Skeletal muscle satellite cell (primary cell): ENCODE measurements around the gene DNAAF5.
"Not testable (repeated sequence)": the region's sequence is repeated elsewhere in the genome, so short reads cannot be mapped to it uniquely, and the experiment has no call there.

Experiments used
- H3K27me3 ChIP-seq: 2 replicates; pipeline ENCODE4 v1.7.0; 2013; ENCODE audit warnings: low read length; ENCODE audit not compliant: control insufficient read depth, insufficient read depth
- H3K36me3 ChIP-seq: 2 replicates; pipeline ENCODE4 v1.7.0; 2013; ENCODE audit warnings: mild to moderate bottlenecking, control low read depth, low read length; ENCODE audit not compliant: insufficient read depth
- H3K4me1 ChIP-seq: 2 replicates; pipeline ENCODE4 v1.7.0; 2013; ENCODE audit warnings: low read length; ENCODE audit not compliant: control insufficient read depth, insufficient read depth
- H3K4me2 ChIP-seq: 2 replicates; pipeline ENCODE4 v1.7.0; 2013; ENCODE audit warnings: mild to moderate bottlenecking, low read length
- H3K4me3 ChIP-seq: 2 replicates; pipeline ENCODE4 v1.7.0; 2013; ENCODE audit warnings: low read length
- H3K9ac ChIP-seq: 2 replicates; pipeline ENCODE4 v1.7.0; 2013; ENCODE audit warnings: mild to moderate bottlenecking, low read depth, low read length, moderate library complexity
- H3K9me3 ChIP-seq: replicated peaks from 2 replicates; pipeline ENCODE4 v1.7.0; 2013; ENCODE audit warnings: mild to moderate bottlenecking, control low read depth, low read length

The DNAAF5 gene

DNA sequence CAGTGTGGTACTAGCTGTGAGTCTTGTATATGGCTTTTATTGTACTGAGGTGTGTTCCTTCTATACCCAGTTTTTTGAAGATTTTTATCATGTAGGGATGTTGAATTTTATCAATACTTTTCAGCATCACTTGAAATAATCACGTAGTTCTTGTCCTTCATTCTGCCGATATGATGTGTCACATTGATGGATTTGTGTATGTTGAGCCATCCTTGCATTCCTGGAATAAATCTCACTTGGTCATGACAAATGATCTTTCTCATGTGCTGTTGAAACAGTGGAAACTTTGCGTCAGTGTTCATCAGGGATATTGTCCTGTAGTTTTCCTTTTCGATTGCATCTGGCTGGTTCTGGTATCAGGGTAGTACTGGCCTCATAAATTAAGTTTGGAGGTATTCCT is 7.7 kb downstream of the DNAAF5 start:
- Histone ChIP-seq H3K36me3 (peaks cover 18% of the 10 kb centered on the region), H3K9ac (no peak overlapping the region)

DNA sequence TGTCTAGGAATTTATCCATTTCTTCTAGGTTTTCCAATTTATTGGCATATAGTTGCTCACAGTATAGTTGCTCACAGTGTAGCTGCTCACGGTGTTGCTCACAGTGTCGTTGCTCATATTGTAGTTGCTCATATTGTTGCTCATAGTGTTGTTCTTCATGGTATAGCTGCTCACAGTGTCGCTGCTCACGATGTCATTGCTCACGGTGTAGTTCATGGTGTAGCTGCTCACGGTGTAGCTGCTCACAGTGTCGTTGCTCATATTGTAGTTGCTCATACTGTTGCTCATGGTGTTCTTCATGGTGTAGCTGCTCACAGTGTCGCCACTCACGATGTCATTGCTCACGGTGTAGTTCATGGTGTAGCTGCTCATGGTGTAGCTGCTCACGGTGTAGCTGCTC is 8.3 kb downstream of the DNAAF5 start:
- H3K4me2 ChIP-seq = no peak overlapping the region
- no peaks in the 10 kb centered on the region for H3K27me3 ChIP-seq
- peaks cover 15% of the 10 kb centered on the region for H3K4me1 ChIP-seq
- H3K9ac ChIP-seq = no peak overlapping the region
- peaks cover 8% of the 10 kb centered on the region for H3K9me3 ChIP-seq
- H3K36me3 ChIP-seq = peaks cover 15% of the 10 kb centered on the region
- H3K4me3 ChIP-seq = no peak overlapping the region

More for the DNA sequence above, 7.7 kb downstream of the DNAAF5 start:
- H3K4me2 ChIP-seq = no peak overlapping the region
- peaks cover 8% of the 10 kb centered on the region for H3K9me3 ChIP-seq
- peaks cover 15% of the 10 kb centered on the region for H3K4me1 ChIP-seq
- H3K4me3 ChIP-seq = no peak overlapping the region
- H3K27me3 ChIP-seq = no peaks in the 10 kb centered on the region

DNA sequence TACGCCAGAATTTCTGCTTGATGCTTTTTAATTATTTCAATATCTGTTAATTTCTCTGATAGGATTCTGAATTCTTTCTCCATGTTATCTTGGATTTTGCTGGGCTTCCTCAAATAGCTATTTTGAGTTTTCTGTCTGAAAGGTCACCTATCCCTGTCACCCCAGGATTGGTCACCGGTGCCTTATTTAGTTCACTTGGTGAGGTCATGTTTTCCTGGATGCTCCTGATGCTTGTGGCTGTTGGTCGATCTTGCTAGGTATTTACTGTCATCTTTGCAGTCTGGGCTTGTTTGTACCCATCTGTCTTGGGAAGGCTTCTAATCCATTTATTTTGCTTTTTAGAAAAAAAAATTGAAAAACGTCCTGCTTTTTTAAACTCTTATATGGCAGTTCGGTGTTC is 11.7 kb downstream of the DNAAF5 start:
- Histone ChIP-seq H3K4me3 (no peak overlapping the region), H3K4me1 (no peaks in the 10 kb centered on the region), H3K36me3 (peaks cover 25% of the 10 kb centered on the region), H3K4me2 (no peak overlapping the region), H3K9me3 (peaks cover 8% of the 10 kb centered on the region), H3K27me3 (no peaks in the 10 kb centered on the region), H3K9ac (no peak overlapping the region)

DNA sequence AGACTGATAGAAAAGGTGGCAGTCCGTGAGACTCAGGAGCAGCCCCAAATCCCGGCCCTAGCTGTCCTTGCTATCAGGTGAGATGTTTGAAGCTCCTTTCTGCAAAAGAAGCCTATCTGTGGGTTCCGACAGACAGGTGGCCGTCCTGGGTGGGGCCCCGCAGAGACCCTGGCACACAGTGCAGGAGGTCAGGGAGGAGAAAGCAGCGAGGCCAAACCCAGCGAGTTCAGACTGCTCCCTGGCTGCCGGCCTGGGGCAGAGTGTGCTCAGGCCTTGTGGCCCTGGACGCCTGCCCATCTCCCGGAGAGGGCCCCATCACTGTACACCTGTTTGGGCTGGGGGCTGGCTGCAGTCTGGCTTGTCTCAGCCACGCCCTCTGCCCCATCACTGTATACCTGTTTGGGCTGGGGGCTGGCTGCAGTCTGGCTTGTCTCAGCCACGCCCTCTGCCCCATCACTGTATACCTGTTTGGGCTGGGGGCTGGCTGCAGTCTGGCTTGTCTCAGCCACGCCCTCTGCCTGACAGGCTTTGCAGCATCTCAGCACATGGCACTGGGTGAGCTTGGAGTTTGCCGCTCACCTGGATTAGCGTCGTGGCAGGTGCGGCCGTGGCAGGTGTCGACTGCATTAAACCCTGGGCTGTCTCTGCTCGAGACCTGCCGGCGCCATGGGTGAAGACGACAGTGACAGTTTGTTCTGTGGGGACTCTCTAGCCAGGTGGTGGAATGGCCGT is 12.4 kb downstream of the DNAAF5 start:
- H3K4me3 ChIP-seq = no peak overlapping the region
- H3K4me2 ChIP-seq = no peak overlapping the region
- peaks cover 8% of the 10 kb centered on the region for H3K9me3 ChIP-seq
- no peak overlapping the region for H3K9ac ChIP-seq
- no peaks in the 10 kb centered on the region for H3K27me3 ChIP-seq
- no peaks in the 10 kb centered on the region for H3K4me1 ChIP-seq
- H3K36me3 ChIP-seq = peaks cover 25% of the 10 kb centered on the region

DNA sequence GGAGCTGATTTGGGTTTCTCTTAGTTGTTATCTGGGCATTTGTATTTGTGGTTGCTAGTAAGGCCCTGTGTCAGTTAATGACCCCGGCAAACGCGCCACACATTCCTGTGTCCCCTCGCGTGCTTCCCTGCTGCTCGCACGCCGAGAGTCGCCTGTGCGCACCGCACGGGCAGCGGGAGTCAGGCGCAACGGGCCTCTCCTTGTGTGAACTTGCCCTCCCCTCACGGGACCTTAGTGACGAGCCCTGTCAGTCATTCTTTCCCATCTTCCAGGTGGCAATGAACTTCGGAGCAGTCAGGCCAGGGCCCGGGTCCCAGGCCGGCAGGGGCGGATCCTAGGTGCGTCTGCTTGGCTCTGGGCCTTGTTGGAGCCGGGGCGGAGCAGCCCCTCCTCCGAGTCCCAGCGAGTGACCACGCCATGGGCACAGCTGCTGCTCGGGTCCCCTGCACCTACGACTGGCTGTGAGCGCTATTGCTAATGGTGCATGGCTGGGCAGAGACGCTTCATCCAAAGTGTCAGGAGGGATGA is 13.0 kb downstream of the DNAAF5 start:
- H3K9ac ChIP-seq = no peak overlapping the region
- no peaks in the 10 kb centered on the region for H3K27me3 ChIP-seq
- H3K36me3 ChIP-seq = peaks cover 20% of the 10 kb centered on the region
- no peak overlapping the region for H3K4me2 ChIP-seq
- peaks cover 2% of the 10 kb centered on the region for H3K9me3 ChIP-seq
- H3K4me3 ChIP-seq = no peak overlapping the region
- no peaks in the 10 kb centered on the region for H3K4me1 ChIP-seq

DNA sequence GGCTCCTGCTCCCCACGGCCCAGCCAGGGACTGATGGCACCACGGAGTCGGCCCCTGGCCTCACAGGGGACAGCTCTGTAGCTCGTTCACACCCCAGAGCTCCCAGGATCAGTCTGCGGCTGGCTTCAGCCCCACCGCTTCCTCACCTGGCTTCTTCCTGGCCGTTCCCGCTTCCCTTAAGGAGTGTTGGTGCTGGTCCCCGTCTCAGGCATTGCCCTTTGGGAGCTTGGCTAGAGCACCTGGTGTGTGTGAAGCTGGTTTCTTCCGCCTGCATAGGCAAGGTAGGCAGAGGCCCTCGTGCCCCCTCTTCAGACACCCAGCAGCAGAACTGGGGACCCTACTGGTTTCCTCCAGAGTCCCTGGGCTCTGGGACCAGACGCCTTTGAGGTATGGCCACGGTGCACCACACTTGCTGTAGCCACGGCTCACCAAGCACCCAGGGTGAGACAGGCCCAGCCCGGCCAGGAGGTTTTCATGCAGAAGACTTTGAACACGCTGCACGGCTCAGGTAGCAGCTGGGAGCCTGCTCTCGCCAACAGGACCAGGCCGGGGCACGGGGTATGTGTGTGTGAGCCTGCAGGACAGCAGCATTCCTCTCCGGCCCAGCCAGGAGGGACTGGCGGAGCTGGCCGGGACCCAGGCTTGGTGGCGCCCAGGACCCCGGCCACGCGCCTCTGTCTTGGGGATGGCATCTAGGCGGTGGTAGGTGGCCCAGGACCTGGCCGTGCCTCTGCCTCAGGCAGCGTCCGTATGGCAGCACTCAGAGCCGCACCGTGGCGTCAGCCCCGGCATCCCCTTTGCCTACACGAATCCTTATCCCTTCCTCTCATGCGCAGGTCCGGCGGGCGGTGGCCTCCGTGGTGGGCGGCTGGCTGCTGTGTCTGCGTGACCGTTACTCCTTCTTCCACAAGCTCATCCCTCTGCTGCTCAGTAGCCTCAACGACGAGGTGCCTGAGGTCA is 13.8 kb downstream of the DNAAF5 start:
- no peak overlapping the region for H3K4me3 ChIP-seq
- no peaks in the 10 kb centered on the region for H3K9me3 ChIP-seq
- H3K9ac ChIP-seq = no peak overlapping the region
- H3K36me3 ChIP-seq = peaks cover 25% of the 10 kb centered on the region
- H3K4me2 ChIP-seq = no peak overlapping the region
- no peaks in the 10 kb centered on the region for H3K4me1 ChIP-seq
- no peaks in the 10 kb centered on the region for H3K27me3 ChIP-seq

DNA sequence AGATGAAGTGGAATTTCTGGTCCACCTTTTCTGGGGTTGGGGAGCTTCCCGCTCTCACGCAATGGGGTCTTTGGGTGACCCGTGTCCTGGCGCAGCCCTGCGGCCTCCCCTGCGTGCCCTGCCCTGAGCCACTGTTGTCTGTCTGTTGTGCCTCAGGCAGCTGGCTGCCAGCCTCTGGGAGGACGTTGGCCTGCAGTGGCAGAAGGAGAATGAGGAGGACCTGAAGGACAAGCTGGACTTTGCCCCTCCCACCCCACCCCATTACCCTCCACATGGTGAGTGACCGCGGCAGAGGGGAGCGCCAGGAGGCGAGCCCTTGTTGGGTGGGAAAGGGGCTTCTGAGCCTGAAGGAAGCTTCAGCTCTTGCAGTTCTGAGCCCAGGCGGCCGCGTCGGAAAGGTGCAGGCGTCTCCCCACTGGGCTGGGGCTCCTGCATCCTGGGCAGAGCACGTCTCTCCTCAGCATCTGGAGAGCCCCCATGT is 14.7 kb downstream of the DNAAF5 start:
- H3K4me3 ChIP-seq = no peak overlapping the region
- no peaks in the 10 kb centered on the region for H3K27me3 ChIP-seq
- H3K4me1 ChIP-seq = no peaks in the 10 kb centered on the region
- H3K9me3 ChIP-seq = no peaks in the 10 kb centered on the region
- no peak overlapping the region for H3K4me2 ChIP-seq
- peaks cover 29% of the 10 kb centered on the region for H3K36me3 ChIP-seq
- no peak overlapping the region for H3K9ac ChIP-seq

DNA sequence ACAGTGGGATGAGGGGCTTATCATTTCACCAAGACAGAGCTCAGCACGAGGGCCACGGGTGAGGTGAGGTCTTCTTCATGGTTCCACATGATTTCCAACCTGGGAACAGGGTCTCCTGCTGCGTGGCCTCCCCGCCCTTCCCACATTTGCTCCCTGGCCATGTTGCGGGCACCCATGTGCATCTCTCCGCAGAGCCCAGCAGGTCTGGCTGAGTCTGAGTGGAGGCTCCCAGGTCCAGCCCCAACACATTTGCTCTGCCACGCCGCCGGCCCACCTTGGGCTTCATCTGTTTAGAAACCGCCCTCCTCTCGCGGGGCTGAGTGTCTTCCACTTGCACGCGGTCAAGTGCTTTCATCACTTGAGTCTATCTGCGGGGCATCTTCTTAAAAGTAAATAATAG is 15.4 kb downstream of the DNAAF5 start:
- Histone ChIP-seq H3K27me3 (no peaks in the 10 kb centered on the region), H3K4me1 (no peaks in the 10 kb centered on the region)

DNA sequence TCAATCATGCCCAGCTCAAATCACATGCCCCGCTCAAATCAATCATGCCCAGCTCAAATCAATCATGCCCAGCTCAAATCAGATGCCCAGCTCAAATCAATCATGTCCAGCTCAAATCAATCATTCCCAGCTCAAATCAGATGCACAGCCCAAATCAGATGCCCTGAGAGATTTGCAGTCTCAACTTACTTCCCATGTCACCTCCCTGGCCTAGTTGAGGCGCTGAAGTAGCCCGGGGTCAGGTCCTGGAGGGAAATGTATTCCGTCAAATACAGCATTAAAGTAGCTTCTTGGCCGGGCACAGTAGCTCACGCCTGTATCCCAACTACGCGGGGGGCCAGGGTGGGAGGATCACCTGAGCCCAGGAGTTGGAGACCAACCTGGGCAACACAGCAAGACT is 16.3 kb downstream of the DNAAF5 start:
- H3K9me3 ChIP-seq = no peaks in the 10 kb centered on the region
- no peak overlapping the region for H3K4me2 ChIP-seq
- H3K27me3 ChIP-seq = no peaks in the 10 kb centered on the region
- H3K4me1 ChIP-seq = no peaks in the 10 kb centered on the region
- H3K9ac ChIP-seq = no peak overlapping the region
- peaks cover 31% of the 10 kb centered on the region for H3K36me3 ChIP-seq
- H3K4me3 ChIP-seq = no peak overlapping the region

More for the DNA sequence above, 15.4 kb downstream of the DNAAF5 start:
- Histone ChIP-seq H3K36me3 (peaks cover 31% of the 10 kb centered on the region), H3K9me3 (no peaks in the 10 kb centered on the region), H3K4me3 (no peak overlapping the region), H3K4me2 (no peak overlapping the region), H3K9ac (no peak overlapping the region)

DNA sequence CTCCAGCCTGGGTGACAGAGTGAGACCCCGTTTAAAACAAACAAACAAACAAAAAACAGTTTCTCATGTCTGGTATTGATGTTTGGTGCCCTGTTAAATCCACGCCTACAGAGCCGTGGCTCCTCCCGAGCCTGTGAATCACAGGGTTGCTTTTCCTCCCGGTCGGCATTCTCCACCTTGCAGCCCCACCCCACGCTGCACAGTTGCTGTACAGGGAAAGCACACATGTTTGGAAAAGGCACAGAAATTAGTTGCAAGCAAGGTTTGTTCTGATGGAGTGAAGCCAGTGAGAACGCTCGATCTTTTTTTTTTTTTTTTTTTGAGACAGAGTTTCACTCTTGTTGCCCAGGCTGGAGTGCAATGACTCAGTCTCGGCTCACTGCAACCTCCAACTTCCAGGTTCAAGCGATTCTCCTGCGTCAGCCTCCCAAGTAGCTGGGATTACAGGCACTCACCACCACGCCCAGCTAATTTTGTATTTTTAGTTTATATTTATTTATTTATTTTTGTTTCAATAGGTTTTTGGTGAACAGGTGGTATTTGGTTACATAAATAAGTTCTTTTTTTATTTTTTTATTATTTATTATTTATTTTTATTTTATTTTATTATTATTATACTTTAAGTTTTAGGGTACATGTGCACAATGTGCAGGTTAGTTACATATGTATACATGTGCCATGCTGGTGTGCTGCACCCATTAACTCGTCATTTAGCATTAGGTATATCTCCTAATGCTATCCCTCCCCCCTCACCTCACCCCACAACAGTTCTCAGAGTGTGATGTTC is 17.0 kb downstream of the DNAAF5 start:
- not testable (repeated sequence) for H3K27me3 ChIP-seq, H3K9ac ChIP-seq, H3K9me3 ChIP-seq, H3K4me1 ChIP-seq, H3K4me3 ChIP-seq, H3K4me2 ChIP-seq
- H3K36me3 ChIP-seq = peaks cover 31% of the 10 kb centered on the region

DNA sequence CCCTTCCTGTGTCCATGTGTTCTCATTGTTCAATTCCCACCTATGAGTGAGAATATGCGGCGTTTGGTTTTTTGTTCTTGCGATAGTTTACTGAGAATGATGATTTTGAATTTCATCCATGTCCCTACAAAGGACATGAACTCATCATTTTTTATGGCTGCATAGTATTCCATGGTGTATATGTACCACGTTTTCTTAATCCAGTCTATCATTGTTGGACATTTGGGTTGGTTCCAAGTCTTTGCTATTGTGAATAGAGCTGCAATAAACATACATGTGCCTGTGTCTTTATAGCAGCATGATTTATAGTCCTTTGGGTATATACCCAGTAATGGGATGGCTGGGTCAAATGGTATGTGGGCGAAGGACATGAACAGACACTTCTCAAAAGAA is 17.6 kb downstream of the DNAAF5 start:
- H3K4me1 ChIP-seq, H3K4me2 ChIP-seq, H3K9ac ChIP-seq, H3K4me3 ChIP-seq, H3K27me3 ChIP-seq, H3K9me3 ChIP-seq: not testable (repeated sequence)
- peaks cover 31% of the 10 kb centered on the region for H3K36me3 ChIP-seq
